Measurements from ENCODE around the gene HMCN2.
A peak's percentile ranks its signal among the peaks of the same experiment; 100 is the strongest.

DNA sequence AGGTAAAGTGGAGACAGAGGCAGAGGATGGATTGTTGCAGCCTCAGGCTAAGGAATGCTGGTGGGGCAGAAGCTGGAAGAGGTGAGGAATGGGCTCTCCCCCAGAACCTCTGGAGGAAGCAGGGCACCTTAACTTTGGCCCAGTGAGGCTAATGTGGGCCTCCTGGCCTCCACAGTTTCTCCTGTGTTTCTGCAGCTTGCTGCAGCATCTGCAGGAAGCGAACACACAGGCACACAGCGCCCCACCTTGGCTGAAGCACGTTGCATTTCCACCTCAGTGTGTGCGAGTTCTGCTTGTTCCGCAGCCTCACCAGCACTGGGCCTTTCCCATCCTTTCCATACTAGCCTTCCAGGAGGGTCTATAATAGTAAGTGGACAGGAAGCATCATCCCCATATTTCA lies 152.0 kb downstream of the HMCN2 start:
- TF ChIP-seq, protein P1, sequence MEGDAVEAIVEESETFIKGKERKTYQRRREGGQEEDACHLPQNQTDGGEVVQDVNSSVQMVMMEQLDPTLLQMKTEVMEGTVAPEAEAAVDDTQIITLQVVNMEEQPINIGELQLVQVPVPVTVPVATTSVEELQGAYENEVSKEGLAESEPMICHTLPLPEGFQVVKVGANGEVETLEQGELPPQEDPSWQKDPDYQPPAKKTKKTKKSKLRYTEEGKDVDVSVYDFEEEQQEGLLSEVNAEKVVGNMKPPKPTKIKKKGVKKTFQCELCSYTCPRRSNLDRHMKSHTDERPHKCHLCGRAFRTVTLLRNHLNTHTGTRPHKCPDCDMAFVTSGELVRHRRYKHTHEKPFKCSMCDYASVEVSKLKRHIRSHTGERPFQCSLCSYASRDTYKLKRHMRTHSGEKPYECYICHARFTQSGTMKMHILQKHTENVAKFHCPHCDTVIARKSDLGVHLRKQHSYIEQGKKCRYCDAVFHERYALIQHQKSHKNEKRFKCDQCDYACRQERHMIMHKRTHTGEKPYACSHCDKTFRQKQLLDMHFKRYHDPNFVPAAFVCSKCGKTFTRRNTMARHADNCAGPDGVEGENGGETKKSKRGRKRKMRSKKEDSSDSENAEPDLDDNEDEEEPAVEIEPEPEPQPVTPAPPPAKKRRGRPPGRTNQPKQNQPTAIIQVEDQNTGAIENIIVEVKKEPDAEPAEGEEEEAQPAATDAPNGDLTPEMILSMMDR (IDR thresholded peaks at IDR 0.05; ENCODE audit: low read length) = 0 out of 2 replicates have a peak, but pooled peaks have one; percentile 7
- no peak for TF ChIP-seq EZH2phosphoT487 (IDR thresholded peaks at IDR 0.05; ENCODE audit: low read length)
